ENCODE measurements around the gene LSS.

Gene LSS

DNA sequence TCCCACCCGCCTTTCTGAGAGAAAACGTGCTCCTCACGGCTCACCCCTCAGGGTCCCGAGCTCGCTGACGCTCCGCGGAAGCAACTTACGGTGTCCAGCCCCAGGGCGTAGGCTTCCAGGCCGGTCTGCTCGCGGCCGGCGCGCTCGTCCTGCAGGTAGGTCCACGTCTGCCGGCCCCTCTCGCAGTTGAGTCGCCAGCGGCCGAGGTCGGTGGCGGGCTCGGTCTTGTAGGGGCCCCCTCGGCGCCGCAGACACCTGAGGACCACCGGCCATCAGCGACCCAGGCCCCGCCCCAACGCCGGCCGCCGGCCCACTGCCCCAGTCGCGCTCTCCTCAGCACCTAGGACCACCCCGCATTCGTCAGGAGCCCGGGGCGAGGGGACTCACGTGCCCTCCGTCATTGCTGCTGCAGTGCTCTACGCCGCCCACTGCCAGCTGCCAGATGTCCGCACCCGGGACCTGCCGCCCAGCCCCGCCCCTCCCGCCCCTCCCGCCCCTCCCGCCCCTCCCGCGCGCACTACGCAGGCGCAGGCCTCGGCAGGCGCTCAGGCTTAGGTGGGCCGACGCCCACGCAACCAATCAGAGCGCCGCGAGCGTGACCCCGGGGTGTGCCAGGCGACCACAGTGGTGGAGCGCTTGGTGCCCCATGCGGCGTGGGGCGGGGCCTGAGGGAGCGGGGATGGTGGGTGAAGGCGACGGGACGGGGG is at the start of gene LSS:
LSS (minus strand) TSS at position 430 of the 707 bp plus-strand sequence; CDS start at position 401, 29 bp downstream.
- peak; percentile 97 for DNase-seq

DNA sequence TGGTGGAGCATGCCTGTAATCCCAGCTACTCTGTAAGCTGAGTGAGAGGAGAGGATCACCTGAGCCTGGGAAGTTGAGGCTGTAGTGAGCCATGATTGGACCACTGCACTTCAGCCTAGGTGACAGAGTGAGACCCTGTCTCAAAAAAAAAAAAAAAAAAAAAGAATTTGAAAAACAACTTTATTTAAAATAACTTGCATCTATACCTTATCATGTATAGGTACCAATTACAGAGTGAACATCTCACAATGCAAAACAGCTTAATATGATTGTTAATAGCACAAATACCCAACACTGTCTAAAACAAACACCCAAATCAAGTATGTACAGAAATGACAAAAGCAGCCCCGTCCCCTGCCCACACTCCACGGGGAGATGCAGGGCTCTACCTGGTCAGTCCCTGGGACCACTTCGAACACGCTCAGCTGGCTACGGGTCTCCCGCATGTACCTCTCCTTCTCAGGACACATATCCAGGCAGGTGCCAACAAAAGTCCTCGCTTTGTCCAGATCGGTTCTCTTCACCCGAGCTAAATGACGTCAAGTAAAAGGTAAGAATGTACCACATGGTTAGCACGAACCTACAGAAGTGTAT is 46.3 kb upstream of the LSS start:
- no peak for DNase-seq

DNA sequence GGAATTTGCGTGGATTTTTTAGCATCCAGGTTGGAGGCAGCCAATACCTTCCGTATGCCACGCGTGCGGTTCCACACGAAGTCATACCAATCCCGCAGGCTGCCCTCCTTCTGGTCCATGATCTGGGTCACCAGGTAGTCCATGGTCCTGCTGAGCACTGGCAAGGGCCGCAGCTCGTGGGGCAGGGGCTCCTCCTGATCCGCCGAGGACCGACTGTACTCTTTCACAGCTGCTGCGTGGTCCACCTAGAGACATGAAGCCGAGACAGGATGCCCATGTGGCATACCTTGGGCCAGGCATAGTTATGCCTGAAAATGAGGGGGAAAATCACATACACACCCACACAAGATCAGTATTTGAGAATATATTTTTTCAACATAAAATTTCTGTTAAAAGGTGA is 44.8 kb upstream of the LSS start:
- DNase-seq, result no peak

DNA sequence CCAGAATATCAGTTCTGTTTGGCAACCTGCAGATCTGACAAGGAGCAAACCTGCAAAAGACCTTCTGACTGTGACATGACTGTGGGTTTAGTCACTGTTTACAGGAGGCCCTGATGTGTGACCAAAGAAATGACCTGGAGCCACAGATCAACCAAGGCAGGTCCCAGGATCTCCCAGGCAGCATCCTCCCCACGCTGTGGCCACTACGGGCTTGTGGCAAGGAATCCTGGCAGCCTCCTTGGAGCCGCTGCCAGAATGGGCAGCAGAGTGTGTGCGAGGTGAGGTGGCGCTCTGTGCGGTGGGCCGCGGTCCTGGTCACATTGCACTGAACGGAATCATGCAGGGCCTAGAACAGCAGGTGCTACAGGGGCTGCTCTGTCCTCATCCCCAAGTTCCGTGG is 40.9 kb upstream of the LSS start:
- no peak for DNase-seq

DNA sequence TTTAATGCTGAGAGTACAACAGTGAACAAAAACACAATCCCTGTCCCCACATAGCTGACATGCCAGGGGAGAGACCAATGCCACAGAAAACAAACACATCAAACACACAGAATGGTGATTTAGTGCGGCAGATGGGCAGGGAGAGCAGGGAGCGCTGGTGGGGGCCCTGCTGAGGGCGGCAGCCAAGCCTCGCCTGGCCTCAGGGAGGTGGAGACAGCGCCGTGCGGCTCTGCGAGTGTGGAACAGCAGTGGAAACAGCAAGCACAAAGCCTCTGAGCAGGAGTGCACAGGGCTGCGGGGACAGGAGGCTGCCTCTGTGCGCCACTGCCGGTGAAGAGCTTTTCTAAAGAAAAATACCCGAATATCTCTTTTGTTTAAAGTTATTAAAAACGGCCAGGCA is 39.8 kb upstream of the LSS start:
- DNase-seq, result no peak

DNA sequence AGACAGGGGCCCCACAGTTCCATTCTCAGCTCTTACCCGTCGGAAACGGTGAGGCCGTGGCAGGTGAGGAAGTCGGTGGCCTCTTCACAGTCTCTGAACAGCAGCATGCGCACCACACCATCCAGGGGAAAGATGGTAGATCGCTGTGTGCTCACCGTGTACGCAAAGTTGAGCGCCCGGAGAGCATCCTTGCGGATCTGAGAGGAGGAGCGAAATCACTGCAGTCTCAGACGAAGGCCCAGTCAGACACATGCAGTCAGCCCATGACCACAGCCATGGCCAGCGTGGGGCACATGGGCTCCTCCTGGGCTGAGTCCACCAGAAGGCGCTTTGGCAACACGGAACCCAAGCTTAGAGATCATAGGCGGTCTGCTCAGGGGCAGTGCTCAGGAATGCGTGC is 38.4 kb upstream of the LSS start:
- no peak for DNase-seq

DNA sequence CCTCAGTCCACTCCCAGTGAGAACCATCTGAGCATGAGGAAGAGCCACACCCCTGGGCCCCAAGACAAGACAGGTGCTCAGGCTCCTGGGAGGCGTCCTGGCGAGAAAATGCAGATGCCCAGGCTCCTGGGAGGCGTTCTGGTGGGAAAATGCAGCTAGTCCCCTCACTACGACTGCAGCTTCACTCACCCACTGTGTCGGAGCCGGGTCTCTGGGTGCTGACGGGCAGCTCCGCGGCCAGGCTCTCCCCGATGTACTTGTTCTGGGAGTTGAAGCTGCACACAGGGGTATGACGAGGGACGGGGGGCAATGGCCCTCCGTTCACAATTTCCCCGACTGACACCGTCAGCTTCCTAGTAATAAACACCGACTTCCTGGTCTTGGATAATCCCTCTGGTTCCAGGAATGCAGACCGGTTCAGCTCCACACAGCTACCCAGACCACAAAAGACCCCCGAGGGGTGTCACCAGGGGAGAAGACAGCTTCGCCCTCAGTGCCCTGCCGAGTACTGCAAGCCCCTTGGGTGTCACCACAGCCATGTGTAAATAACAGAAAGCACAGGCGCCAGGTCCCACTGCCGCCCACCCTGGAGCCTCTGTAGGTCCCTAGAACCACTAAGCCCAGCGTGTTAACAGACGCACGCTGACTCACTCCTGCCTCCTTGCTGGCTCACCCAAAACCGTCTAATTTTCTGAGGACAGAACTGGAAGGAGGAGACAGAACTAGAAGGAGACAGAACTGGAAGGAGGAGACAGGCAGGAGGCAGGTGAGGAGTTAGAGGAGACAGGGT is 37.4 kb upstream of the LSS start:
- DNase-seq, result no peak

DNA sequence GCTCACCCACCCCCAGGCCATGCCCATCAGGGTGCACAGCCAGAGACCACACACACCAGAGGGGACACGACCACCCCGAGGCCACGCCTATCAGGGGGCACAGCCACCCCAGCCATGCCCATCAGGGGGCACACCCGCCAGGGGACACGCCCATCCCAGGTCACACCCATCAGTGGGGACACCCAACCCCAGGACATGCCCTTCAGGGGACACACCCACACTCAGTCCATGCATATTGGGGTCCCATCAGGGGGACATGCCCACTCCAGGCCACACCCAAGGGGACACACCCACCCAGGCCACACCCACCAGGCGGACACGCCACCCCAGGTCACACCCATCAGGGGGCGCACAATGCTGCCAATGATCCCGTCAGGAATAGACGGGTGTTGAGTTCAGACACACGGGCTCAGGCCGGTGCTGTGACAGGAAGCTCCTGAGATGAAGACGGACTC is 36.1 kb upstream of the LSS start:
- DNase-seq, result no peak

DNA sequence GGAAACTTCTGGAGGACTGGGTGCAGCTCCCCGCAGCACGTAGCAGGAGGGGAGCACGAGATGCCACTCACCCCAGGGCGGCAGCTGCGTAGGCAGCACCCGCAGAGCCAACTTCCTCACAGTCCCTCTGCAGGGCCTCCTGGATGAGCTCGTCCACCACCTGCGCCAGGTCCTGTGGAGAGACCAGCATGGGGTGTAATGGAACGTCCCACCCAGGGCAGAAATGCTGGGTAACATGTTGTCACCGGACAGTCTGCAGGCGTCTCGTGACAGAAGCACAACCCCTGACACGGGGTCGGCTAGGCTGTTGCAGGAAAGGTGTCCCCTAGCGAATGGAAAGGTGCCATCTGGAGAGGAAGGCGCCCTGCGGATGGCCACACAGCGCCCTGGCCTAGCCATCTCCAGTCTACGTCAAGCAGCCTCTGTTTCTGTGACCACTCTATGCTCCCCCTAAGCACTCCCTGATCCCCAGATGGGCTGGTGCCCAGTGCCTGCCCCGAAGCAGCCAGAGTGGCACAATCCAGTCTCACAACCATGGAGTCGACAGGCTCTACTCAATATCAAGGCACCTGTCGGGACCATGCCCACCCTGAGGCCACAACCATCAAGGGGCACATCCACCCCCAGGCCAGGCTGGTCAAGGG is 35.6 kb upstream of the LSS start:
- no peak for DNase-seq

DNA sequence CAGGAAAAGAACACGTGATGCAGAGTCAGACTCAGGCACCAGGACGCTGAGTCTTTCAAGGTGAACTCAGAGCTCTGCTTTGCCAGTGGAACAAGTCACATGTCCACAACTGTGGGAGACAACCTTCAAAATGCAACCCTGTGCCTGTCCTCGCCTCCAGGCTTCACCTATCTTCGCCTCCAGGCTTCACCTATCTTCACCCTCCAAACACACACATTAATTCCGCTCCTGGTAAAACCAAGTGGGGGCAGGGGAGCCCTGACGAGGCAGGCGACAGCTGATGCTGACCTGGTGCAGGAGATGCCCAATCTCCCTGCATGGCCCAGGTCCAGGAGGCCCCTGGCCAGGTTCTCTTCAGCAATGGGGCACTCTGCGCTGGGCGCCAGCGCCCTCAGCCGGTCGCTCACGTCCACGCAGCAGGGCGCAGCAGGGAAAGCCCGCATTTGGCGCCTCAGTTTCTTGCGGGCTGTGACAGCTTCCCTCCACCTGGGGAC is 28.0 kb upstream of the LSS start:
- no peak for DNase-seq

DNA sequence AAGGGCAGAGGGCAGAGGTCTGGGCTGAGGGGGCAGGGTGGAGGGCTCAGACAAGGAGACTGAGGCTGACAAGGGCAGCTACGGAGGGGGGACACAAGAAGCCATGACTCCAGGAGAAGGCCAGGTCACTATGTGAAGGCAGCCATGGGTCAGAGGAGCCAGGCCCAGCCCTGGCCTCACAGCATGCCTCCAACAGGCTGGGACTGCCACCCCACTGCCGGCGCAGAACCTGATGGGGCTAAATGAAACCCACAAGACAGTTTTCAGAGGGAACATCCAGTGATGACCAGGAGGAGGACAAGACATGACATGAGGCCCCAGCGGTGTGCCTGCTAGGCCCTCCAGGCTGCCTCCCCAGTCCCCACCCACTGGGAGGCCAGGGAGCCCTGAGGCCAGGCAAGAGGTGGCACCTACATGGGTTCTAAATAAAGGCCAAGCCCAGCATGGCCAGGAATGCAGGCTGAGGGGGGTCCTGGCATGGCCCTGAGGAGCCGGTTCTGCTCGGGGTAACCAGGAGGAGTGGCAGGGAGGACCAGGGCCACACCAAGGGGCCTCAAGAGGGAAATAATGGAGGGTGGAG is 27.3 kb upstream of the LSS start:
- no peak for DNase-seq

DNA sequence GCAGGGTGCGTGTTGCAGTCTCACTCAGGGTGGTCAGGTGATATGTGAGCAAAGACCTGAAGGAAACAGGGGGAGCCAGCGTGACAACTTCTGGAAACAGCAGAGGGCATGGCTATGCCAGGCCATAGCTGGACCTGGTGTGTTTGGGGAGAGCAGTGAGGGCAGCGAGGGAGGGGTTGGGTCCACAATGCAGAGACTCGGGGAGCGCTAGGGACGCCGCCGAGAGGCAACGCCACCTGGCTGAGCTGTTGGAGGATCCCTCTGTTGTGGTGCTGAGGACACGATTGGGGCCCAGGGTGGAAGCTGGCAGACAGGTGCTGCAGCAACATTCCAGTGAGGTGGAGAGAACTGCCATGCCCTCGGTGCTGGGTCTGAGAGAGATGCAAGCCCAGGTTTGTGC is 26.6 kb upstream of the LSS start:
- no peak for DNase-seq

DNA sequence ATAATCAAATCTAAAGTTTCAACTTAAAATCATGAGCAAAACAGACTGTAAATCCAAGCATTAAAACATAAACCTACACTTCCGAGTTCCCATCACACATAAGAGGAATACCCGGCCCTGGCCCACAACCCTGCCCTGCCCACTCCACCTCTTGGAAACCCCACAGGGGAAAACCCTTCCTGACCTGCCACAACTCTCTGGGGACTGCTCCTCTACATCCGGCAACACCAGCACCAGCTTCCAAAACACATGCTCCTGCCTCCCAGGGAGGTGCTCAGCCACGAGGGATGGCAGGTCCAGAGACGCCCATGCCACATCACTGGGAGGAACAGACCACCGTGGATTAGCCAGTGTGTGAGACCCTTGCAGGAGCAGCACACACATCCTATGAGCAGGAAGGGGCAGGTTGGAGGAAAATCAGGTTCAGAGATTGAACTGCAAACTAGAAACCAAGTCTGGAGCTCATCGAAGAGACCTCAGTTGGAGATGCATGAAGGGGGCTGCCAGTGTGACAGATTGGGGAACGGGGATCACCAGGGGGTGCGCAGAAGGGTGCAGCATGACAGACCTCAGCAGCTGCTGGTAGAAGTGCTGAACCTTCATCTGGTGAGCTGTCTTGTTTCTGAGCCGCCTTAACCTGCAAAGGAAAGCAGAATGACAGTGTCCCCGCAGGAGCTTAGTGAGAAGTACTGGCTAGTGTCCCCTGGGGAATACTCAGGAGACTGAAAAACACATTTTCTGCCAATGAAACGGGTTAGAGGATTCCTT is 25.8 kb upstream of the LSS start:
- DNase-seq, result no peak

DNA sequence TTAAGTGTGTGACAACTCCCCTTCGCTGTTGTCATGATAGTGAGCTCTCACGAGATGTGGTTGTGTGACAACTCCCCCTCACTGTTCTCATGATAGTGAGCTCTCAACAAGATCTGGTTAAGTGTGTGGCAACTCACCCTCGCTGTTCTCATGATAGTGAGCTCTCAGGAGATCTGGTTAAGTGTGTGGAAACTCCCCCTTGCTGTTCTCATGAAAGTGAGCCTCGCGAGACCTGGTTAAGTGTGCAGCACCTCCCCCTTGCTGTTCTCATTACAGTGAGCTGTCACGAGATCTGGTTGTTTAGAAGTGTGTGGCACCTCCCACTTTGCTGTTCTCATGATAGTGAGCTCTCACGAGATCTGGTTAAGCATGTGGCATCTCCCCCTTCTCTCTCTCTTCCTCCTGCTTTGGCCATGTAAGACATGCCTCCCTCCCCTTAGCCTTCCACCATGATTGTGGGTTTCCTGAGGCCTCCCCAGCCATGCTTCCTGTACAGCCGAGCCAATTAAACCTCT is 25.1 kb upstream of the LSS start:
- DNase-seq, result no peak

DNA sequence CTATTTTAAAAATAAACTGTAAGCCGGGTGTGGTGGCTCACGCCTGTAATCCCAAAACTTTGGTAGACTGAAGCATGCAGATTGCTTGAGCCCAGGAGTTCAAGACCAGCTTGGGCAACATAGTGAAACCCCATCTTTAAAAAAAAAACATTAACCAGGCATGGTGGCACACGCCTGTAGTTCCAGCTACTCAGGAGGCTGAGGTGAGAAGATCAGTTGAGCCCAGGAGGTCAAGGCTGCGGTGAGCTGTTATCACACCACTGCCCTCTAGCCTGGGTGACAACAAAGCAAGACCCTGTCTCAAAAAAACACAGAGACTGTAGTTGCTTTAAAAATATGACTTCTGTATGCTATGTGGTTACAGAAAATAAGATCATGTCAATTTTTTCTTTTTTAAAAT is 24.3 kb upstream of the LSS start:
- no peak for DNase-seq

DNA sequence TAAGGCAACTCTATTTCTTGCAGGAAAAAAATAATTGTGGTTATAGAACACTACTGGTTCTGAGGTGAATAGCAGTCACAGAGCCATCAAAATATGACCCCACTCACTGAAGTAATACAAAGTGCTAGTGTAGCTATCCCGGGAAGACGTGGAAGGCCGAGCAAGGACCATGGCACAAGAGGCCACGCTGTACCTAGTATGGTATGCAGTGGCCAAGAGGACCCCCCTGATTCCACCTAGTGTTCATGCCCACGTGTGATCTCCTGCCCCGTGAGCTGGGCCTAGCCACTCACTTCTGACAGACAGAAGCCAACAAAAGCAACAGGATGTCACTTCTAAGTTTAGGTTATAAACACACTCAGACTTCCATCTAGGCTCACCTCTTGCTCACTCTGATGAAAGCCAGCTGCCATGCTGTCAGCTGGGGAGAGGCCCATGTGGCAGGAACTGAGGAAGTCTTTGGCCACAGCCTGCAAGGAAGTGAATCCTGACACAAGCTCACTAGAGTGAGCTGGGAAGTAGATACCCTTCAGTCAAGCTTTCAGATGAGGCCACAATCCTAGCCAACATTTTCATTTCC is 21.7 kb upstream of the LSS start:
- DNase-seq, result no peak

DNA sequence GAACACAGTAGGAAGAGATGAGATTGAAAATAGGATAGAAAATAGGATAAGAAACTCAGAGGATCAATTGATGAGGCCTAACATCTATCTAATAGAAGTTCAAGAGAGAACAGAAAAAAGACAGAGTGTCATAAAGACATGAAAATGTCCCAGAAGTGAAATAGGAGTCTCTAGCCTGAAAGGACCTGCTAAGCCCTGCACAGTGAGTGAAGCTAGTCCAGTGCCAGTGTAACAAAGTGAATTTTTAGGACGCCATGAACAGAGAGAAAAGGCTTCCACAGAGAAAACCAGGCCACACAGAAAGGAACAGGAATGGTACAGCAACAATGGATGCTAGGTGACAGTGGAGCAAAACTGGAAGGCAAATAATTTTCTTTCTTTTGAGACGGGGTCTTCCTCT is 20.3 kb upstream of the LSS start:
- DNase-seq, result no peak

DNA sequence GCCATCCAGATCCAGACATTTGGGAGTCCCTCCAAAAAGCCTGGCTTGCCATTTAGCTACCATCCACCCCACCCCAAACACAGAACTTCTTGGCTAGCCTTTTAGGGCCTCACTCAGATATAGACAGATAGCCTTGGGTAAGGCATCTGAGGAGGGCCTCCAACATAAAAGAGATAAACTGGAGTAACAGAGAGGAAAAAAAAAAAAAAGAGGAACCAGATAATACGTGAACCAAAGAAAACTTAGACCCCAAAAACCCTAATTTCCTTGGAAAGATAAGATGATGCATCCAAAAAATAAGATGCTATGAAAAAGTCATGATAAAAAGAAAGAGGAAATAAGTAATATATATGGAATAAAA is 19.8 kb upstream of the LSS start:
- no peak for DNase-seq

DNA sequence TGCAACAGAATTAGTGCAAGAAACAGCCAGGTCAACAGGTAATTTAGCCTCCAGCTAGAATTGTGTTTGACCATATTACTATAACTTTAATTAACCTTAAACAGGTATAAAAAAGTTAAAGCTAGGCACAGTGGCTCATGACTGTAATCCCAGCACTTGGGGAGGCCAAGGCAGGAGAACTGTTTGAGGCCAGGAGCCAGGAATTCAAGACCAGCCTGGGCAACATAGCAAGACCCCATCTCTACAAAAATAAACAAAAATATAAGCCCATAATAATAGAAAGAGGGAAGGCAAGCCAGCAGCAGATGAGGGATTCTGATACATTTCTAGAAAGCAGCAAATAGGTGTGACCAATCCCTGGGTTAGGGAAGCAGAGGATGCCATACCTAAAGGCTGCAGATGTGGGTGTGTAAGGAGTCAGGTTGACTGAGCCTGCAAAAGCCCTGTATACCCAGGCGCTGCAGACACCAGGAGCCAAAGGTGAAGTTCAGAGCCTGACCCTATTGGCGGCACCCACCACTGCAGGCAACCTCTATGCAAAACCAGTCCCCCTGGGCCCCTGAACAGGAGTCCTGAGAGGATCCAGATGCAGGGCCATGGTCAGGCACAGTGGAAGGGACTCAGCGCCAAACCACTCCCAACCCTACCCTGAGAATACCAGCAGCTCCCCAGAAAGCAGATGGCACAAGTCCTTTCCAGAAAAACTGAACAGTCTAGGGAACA is 19.3 kb upstream of the LSS start:
- DNase-seq, result no peak

DNA sequence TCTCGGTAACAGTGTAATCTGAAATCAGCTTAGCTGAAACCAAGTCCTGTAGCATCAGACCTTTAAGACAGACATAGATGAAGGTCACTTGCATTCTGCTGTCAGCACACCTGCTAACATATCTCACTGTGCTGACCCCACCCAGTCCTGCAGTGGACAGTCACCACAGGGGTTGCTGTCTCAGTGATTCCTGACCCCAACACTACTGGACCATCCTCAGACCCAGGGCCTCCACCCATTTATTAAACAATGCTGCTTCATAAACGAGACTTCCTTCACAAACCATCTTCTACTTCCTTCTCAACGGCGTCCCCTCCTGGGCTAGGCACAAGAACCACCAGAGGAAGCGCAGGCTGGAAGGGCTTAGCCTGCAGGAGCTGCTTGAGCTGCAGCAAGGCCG is 17.8 kb upstream of the LSS start:
- DNase-seq, result no peak

Measured in right hindlimb (tissue), 1 donor.